SK-N-SH treated with all-trans-retinoic acid at 6 μM for 48 hours (cell line): Measurements from ENCODE around the gene ZNF689.

Experiments used
- ATAC-seq: fragments of 200-7000 bp; cut with Tn5 transposase; 3 replicates; pipeline ENCODE4 v1.9.1; 2020; ENCODE audit warnings: mild to moderate bottlenecking, moderate library complexity
- ARNTL ChIP-seq: fragments of 450-650 bp; formaldehyde crosslinking; IDR thresholded peaks from 2 replicates; pipeline ENCODE4 v1.5.0; 2020; ENCODE audit warnings: low read depth, mild to moderate bottlenecking, moderate library complexity, borderline replicate concordance
- BACH2 ChIP-seq: fragments of 250-450 bp; sonication (Bioruptor Pico); IDR thresholded peaks from 2 replicates; pipeline ENCODE4 v1.9.0; 2021; ENCODE audit warnings: mild to moderate bottlenecking, borderline replicate concordance
- CREB5 ChIP-seq: fragments of 250-450 bp; sonication (Bioruptor Pico); IDR thresholded peaks from 2 replicates; pipeline ENCODE4 v1.5.1; 2020; ENCODE audit warnings: low read depth, mild to moderate bottlenecking, moderate library complexity
- CSDC2 ChIP-seq: fragments of 250-450 bp; sonication (Bioruptor Pico); IDR thresholded peaks from 2 replicates; pipeline ENCODE4 v1.5.0; 2020; ENCODE audit warnings: mild to moderate bottlenecking, moderate library complexity
- CSRNP3 ChIP-seq: fragments of 250-450 bp; sonication (Bioruptor Pico); IDR thresholded peaks from 2 replicates; pipeline ENCODE4 v1.5.1; 2021; ENCODE audit warnings: mild to moderate bottlenecking, moderate library complexity
- ESRRG ChIP-seq: fragments of 250-450 bp; sonication (Bioruptor Pico); IDR thresholded peaks from 2 replicates; pipeline ENCODE4 v1.6.1; 2021; ENCODE audit warnings: mild to moderate bottlenecking
- GLIS3 ChIP-seq: fragments of 250-450 bp; sonication (Bioruptor Pico); IDR thresholded peaks from 2 replicates; pipeline ENCODE4 v1.5.0; 2020; ENCODE audit warnings: mild to moderate bottlenecking, moderate library complexity
- ISL1 ChIP-seq: fragments of 250-450 bp; sonication (Bioruptor Pico); IDR thresholded peaks from 2 replicates; pipeline ENCODE4 v2.1.2; 2022; ENCODE audit warnings: mild to moderate bottlenecking, moderate library complexity
- OSR1 ChIP-seq: fragments of 250-450 bp; sonication (Bioruptor Pico); IDR thresholded peaks from 2 replicates; pipeline ENCODE4 v1.8.0; 2022; ENCODE audit warnings: moderate library complexity, mild to moderate bottlenecking, inconsistent platforms
- PATZ1 ChIP-seq: fragments of 250-450 bp; sonication (Bioruptor Pico); IDR thresholded peaks from 2 replicates; pipeline ENCODE4 v1.8.0; 2020; ENCODE audit warnings: mild to moderate bottlenecking, moderate library complexity, borderline replicate concordance
- POU6F1 ChIP-seq: fragments of 250-450 bp; sonication (Bioruptor Pico); IDR thresholded peaks from 2 replicates; pipeline ENCODE4 v1.8.0; 2021; ENCODE audit warnings: low read depth, mild to moderate bottlenecking, moderate library complexity, borderline replicate concordance
- PPARA ChIP-seq: fragments of 250-450 bp; sonication (Bioruptor Pico); IDR thresholded peaks from 2 replicates; pipeline ENCODE4 v1.5.0; 2020; ENCODE audit warnings: mild to moderate bottlenecking, borderline replicate concordance
- RARB ChIP-seq: fragments of 250-450 bp; sonication (Bioruptor Pico); IDR thresholded peaks from 2 replicates; pipeline ENCODE4 v1.8.0; 2021; ENCODE audit warnings: mild to moderate bottlenecking, moderate library complexity
- SNAI2 ChIP-seq: fragments of 250-450 bp; sonication (Bioruptor Pico); IDR thresholded peaks from 2 replicates; pipeline ENCODE4 v1.5.0; 2020; ENCODE audit warnings: mild to moderate bottlenecking, moderate library complexity
- TCF4 ChIP-seq: fragments of 250-450 bp; sonication (Bioruptor Pico); IDR thresholded peaks from 2 replicates; pipeline ENCODE4 v1.8.0; 2021; ENCODE audit warnings: mild to moderate bottlenecking, moderate library complexity, borderline replicate concordance
- TOX ChIP-seq: fragments of 250-450 bp; sonication (Bioruptor Pico); IDR thresholded peaks from 2 replicates; pipeline ENCODE4 v1.8.0; 2021; ENCODE audit warnings: mild to moderate bottlenecking, moderate library complexity, borderline replicate concordance
- TSHZ2 ChIP-seq: fragments of 250-450 bp; sonication (Bioruptor Pico); IDR thresholded peaks from 2 replicates; pipeline ENCODE4 v1.5.0; 2020; ENCODE audit warnings: mild to moderate bottlenecking, moderate library complexity
- ZC3H10 ChIP-seq: fragments of 250-450 bp; sonication (Bioruptor Pico); IDR thresholded peaks from 2 replicates; pipeline ENCODE4 v1.5.1; 2021; ENCODE audit warnings: mild to moderate bottlenecking, moderate library complexity
- ZFP3 ChIP-seq: fragments of 250-450 bp; sonication (Bioruptor Pico); IDR thresholded peaks from 2 replicates; pipeline ENCODE4 v1.5.0; 2020; ENCODE audit warnings: mild to moderate bottlenecking, moderate library complexity
- ZFP30 ChIP-seq: fragments of 450-650 bp; formaldehyde crosslinking; IDR thresholded peaks from 2 replicates; pipeline ENCODE4 v1.5.0; 2022; ENCODE audit warnings: mild to moderate bottlenecking, moderate library complexity
- ZNF565 ChIP-seq: fragments of 450-650 bp; formaldehyde crosslinking; conservative IDR thresholded peaks from 2 replicates; pipeline ENCODE4 v1.5.0; 2020; ENCODE audit warnings: low read depth, mild to moderate bottlenecking, moderate library complexity
- ZNF70 ChIP-seq: fragments of 450-650 bp; formaldehyde crosslinking; IDR thresholded peaks from 2 replicates; pipeline ENCODE4 v1.5.0; 2020; ENCODE audit warnings: mild to moderate bottlenecking, moderate library complexity

ZNF689 gene

GRCh38 chr16:30656388-30656787 is 46.2 kb upstream of the ZNF689 start (continued):
- TF ChIP-seq PATZ1 (CRISPR knock-in tag), result no peak
- no peak for TF ChIP-seq BACH2 (CRISPR knock-in tag)

- TF ChIP-seq POU6F1 (CRISPR knock-in tag) (no peak), ARNTL (CRISPR knock-in tag) (no peak), RARB (CRISPR knock-in tag) (no peak), ZFP3 (CRISPR knock-in tag) (no peak), PPARA (CRISPR knock-in tag) (no peak), ZFP30 (CRISPR knock-in tag) (no peak), CSRNP3 (no peak), ZC3H10 (CRISPR knock-in tag) (no peak), TCF4 (CRISPR knock-in tag) (no peak), ZNF565 (CRISPR knock-in tag) (no peak), TSHZ2 (CRISPR knock-in tag) (no peak), TOX (no peak), GLIS3 (no peak), BACH2 (CRISPR knock-in tag) (no peak), PATZ1 (CRISPR knock-in tag) (no peak), OSR1 (CRISPR knock-in tag) (no peak), ESRRG (CRISPR knock-in tag) (no peak), ISL1 (CRISPR knock-in tag) (no peak), SNAI2 (CRISPR knock-in tag) (no peak)
- no peak for ATAC-seq
Observed at GRCh38 chr16:30655815-30656347, 45.7 kb upstream of the ZNF689 start.

GRCh38 chr16:30654856-30655255 is 44.7 kb upstream of the ZNF689 start:
- no peak for ATAC-seq
- TF ChIP-seq CREB5 (CRISPR knock-in tag) (no peak), TOX (no peak), BACH2 (CRISPR knock-in tag) (no peak), ESRRG (CRISPR knock-in tag) (no peak), GLIS3 (no peak), TSHZ2 (CRISPR knock-in tag) (no peak), CSDC2 (no peak), PPARA (CRISPR knock-in tag) (no peak), ZNF70 (CRISPR knock-in tag) (no peak), ARNTL (CRISPR knock-in tag) (no peak), PATZ1 (CRISPR knock-in tag) (no peak)
